WTC11 (cell line): ENCODE results near the gene SMIM10L1.

Experiments used
- CREM ChIP-seq: sonication (generic); formaldehyde crosslinking; IDR thresholded peaks from 2 replicates; pipeline ENCODE4 v1.8.1; 2022; ENCODE audit warnings: mild to moderate bottlenecking, missing genetic modification reagents, moderate library complexity
- FOXJ3 ChIP-seq: sonication (generic); formaldehyde crosslinking; IDR thresholded peaks from 2 replicates; pipeline ENCODE4 v1.9.0; 2021; ENCODE audit warnings: missing genetic modification reagents, mild to moderate bottlenecking, borderline replicate concordance
- NR1H2 ChIP-seq: sonication (generic); formaldehyde crosslinking; IDR thresholded peaks from 2 replicates; pipeline ENCODE4 v1.9.0; 2021; ENCODE audit warnings: mild to moderate bottlenecking, moderate library complexity, missing genetic modification reagents
- RELA ChIP-seq: sonication (generic); formaldehyde crosslinking; IDR thresholded peaks from 2 replicates; pipeline ENCODE4 v1.8.1; 2022; ENCODE audit warnings: missing genetic modification reagents, mild to moderate bottlenecking, borderline replicate concordance
- SP1 ChIP-seq: sonication (generic); formaldehyde crosslinking; conservative IDR thresholded peaks from 2 replicates; pipeline ENCODE4 v1.8.1; 2022; ENCODE audit warnings: missing genetic modification reagents
- TP53 ChIP-seq: sonication (generic); formaldehyde crosslinking; IDR thresholded peaks from 2 replicates; pipeline ENCODE4 v1.8.1; 2023; ENCODE audit warnings: mild to moderate bottlenecking, missing genetic modification reagents
- TF ChIP-seq, protein P1 (sequence below): sonication (generic); formaldehyde crosslinking; IDR thresholded peaks from 2 replicates; pipeline ENCODE4 v1.8.1; 2022; ENCODE audit warnings: mild to moderate bottlenecking, moderate library complexity, missing genetic modification reagents
- TF ChIP-seq, protein P2 (sequence below): sonication (generic); formaldehyde crosslinking; IDR thresholded peaks from 2 replicates; pipeline ENCODE4 v1.8.1; 2023; ENCODE audit warnings: mild to moderate bottlenecking, missing genetic modification reagents, moderate library complexity
- TF ChIP-seq, protein P3 (sequence below): fragments of 200-600 bp; IDR thresholded peaks from 2 replicates; pipeline ENCODE4 v1.8.0; 2022; ENCODE audit warnings: antibody characterized with exemption

GRCh38 chr12:11133162-11133561 lies 37.8 kb upstream of the SMIM10L1 start:
- TF ChIP-seq RELA (CRISPR knock-in tag) (no peak), NR1H2 (CRISPR knock-in tag) (no peak), FOXJ3 (no peak), TP53 (CRISPR knock-in tag) (no peak), CREM (no peak), SP1 (no peak)
- TF ChIP-seq, protein P1, sequence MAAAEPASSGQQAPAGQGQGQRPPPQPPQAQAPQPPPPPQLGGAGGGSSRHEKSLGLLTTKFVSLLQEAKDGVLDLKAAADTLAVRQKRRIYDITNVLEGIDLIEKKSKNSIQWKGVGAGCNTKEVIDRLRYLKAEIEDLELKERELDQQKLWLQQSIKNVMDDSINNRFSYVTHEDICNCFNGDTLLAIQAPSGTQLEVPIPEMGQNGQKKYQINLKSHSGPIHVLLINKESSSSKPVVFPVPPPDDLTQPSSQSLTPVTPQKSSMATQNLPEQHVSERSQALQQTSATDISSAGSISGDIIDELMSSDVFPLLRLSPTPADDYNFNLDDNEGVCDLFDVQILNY (CRISPR knock-in tag), result no peak
- TF ChIP-seq, protein P2, sequence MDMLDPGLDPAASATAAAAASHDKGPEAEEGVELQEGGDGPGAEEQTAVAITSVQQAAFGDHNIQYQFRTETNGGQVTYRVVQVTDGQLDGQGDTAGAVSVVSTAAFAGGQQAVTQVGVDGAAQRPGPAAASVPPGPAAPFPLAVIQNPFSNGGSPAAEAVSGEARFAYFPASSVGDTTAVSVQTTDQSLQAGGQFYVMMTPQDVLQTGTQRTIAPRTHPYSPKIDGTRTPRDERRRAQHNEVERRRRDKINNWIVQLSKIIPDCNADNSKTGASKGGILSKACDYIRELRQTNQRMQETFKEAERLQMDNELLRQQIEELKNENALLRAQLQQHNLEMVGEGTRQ, result no peak
- TF ChIP-seq, protein P3, sequence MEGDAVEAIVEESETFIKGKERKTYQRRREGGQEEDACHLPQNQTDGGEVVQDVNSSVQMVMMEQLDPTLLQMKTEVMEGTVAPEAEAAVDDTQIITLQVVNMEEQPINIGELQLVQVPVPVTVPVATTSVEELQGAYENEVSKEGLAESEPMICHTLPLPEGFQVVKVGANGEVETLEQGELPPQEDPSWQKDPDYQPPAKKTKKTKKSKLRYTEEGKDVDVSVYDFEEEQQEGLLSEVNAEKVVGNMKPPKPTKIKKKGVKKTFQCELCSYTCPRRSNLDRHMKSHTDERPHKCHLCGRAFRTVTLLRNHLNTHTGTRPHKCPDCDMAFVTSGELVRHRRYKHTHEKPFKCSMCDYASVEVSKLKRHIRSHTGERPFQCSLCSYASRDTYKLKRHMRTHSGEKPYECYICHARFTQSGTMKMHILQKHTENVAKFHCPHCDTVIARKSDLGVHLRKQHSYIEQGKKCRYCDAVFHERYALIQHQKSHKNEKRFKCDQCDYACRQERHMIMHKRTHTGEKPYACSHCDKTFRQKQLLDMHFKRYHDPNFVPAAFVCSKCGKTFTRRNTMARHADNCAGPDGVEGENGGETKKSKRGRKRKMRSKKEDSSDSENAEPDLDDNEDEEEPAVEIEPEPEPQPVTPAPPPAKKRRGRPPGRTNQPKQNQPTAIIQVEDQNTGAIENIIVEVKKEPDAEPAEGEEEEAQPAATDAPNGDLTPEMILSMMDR, result no peak
